Neuronal stem cell (in vitro differentiated cells): Measurements from ENCODE around the gene MCOLN3.
"Not testable (repeated sequence)": the region's sequence is repeated elsewhere in the genome, so short reads cannot be mapped to it uniquely, and the experiment has no call there.

Experiments used
- DNase-seq: peaks from one replicate; pipeline ENCODE4 v3.0.0-alpha.2; 2013; ENCODE audit warnings: low spot score
- H2AFZ ChIP-seq: one replicate; pipeline ENCODE4 v1.6.1; 2013; ENCODE audit warnings: mild to moderate bottlenecking, low read length, inconsistent platforms
- H2AK5ac ChIP-seq: 2 replicates; pipeline ENCODE4 v1.6.1; 2013; ENCODE audit warnings: low read depth, mild to moderate bottlenecking, inconsistent platforms, low read length, moderate library complexity, mixed read lengths
- H2BK120ac ChIP-seq: 2 replicates; pipeline ENCODE4 v1.6.1; 2013; ENCODE audit warnings: low read depth, mild to moderate bottlenecking, inconsistent platforms, low read length, moderate library complexity, mixed read lengths
- H2BK12ac ChIP-seq: one replicate; pipeline ENCODE4 v1.6.1; 2013; ENCODE audit warnings: low read length, inconsistent platforms
- H2BK15ac ChIP-seq: 2 replicates; pipeline ENCODE4 v1.6.1; 2013; ENCODE audit warnings: mild to moderate bottlenecking, low read length, inconsistent platforms, mixed read lengths
- H2BK5ac ChIP-seq: one replicate; pipeline ENCODE4 v1.6.1; 2013; ENCODE audit warnings: inconsistent platforms, mild to moderate bottlenecking, low read length, moderate library complexity
- H3K14ac ChIP-seq: one replicate; pipeline ENCODE4 v1.6.1; 2013; ENCODE audit warnings: low read length, inconsistent platforms
- H3K18ac ChIP-seq: 2 replicates; pipeline ENCODE4 v1.6.1; 2013; ENCODE audit warnings: low read length, inconsistent platforms
- H3K23ac ChIP-seq: 2 replicates; pipeline ENCODE4 v1.6.1; 2013; ENCODE audit warnings: low read depth, mild to moderate bottlenecking, mixed read lengths, low read length, inconsistent platforms; ENCODE audit not compliant: poor library complexity
- H3K27ac ChIP-seq: replicated peaks from 3 replicates; pipeline ENCODE4 v1.5.1; 2013; ENCODE audit warnings: low read length, inconsistent platforms
- H3K27me3 ChIP-seq, 3 experiments: 2 replicates each; pipeline ENCODE4 v1.6.1; 2013; ENCODE audit warnings: low read length in 3 of 3, mild to moderate bottlenecking in 2 of 3, inconsistent platforms in 1 of 3, low read depth in 1 of 3, mixed read lengths in 1 of 3, moderate library complexity in 1 of 3; ENCODE audit not compliant: control insufficient read depth in 3 of 3, insufficient read depth in 3 of 3
- H3K36me3 ChIP-seq, 2 donors: replicated peaks in 1 of 2; 2 replicates each; pipeline ENCODE4 v1.6.1; 2013; ENCODE audit warnings: low read length in 2 of 2; ENCODE audit not compliant: control insufficient read depth in 2 of 2, insufficient read depth in 2 of 2
- H3K4ac ChIP-seq: 2 replicates; pipeline ENCODE4 v1.6.1; 2013; ENCODE audit warnings: inconsistent platforms, mild to moderate bottlenecking, low read length, moderate library complexity
- H3K4me1 ChIP-seq, 2 donors: 1 replicate in 1 of 2; 2 replicates in 1 of 2; pipeline ENCODE4 v1.6.1; 2013; ENCODE audit warnings: low read length in 2 of 2, low read depth in 1 of 2; ENCODE audit not compliant: control insufficient read depth in 2 of 2, insufficient read depth in 1 of 2
- H3K4me2 ChIP-seq: one replicate; pipeline ENCODE4 v1.6.1; 2013; ENCODE audit warnings: mild to moderate bottlenecking, low read length, inconsistent platforms; ENCODE audit not compliant: insufficient read depth, poor library complexity, severe bottlenecking
- H3K4me3 ChIP-seq, 2 donors: 2 replicates each; pipeline ENCODE4 v1.5.1; 2013; ENCODE audit warnings: low read length in 2 of 2, mild to moderate bottlenecking in 2 of 2, inconsistent platforms in 1 of 2, moderate library complexity in 1 of 2
- H3K79me1 ChIP-seq: one replicate; pipeline ENCODE4 v1.6.1; 2013; ENCODE audit warnings: low read depth, mild to moderate bottlenecking, inconsistent platforms, low read length, moderate library complexity
- H3K9ac ChIP-seq: one replicate; pipeline ENCODE4 v1.6.1; 2013; ENCODE audit warnings: mild to moderate bottlenecking, low read depth, low read length, inconsistent platforms; ENCODE audit not compliant: poor library complexity
- H3K9me3 ChIP-seq, 2 donors: replicated peaks in 1 of 2; 2 replicates each; pipeline versions ENCODE3 to v1.6.1; 2013; ENCODE audit warnings: low read length in 2 of 2, mild to moderate bottlenecking in 2 of 2, inconsistent platforms in 1 of 2, low read depth in 1 of 2, mixed read lengths in 1 of 2, moderate library complexity in 1 of 2; ENCODE audit not compliant: control insufficient read depth in 2 of 2, insufficient read depth in 1 of 2
- H4K8ac ChIP-seq: one replicate; pipeline ENCODE4 v1.6.1; 2013; ENCODE audit warnings: low read depth, mild to moderate bottlenecking, inconsistent platforms, low read length, moderate library complexity
- H4K91ac ChIP-seq: one replicate; pipeline ENCODE4 v1.6.1; 2013; ENCODE audit warnings: low read length, low read depth, mild to moderate bottlenecking, inconsistent platforms; ENCODE audit not compliant: poor library complexity
- WGBS, 2 donors: extraction: QIAGEN DNeasy Blood & Tissue Kit; methylation state at CpG; one replicate each; pipeline ENCODE4 v1.1.7; 2013; ENCODE audit warnings: missing lambda C conversion rate in 2 of 2, mixed read lengths in 1 of 2; ENCODE audit not compliant: insufficient read length in 2 of 2, insufficient replicate concordance in 1 of 2; ENCODE audit errors: extremely low coverage in 2 of 2; 5-methylcytosine and 5-hydroxymethylcytosine counted together

Gene MCOLN3

GRCh38 chr1:84995484-84996334, 52.6 kb downstream of the MCOLN3 start:
- H4K91ac ChIP-seq: no peak overlapping the region
- H3K4ac ChIP-seq: no peak overlapping the region
- H3K9me3 ChIP-seq: no peaks in the 10 kb centered on the region
- no peak overlapping the region for H3K18ac ChIP-seq
- H3K79me1 ChIP-seq: no peaks in the 10 kb centered on the region
- no peak overlapping the region for H2BK15ac ChIP-seq
- H3K23ac ChIP-seq: no peak overlapping the region
- no peak overlapping the region for H3K14ac ChIP-seq
- no peak overlapping the region for H2BK120ac ChIP-seq
- DNase-seq: no peak
- no peak overlapping the region for H3K4me2 ChIP-seq
- no CpG with 5 or more reads among the region's 10 CpGs for whole genome bisulfite sequencing, 2 donors
- no peak overlapping the region for H2BK5ac ChIP-seq
- no peak overlapping the region for H4K8ac ChIP-seq
- H3K4me1 ChIP-seq: peaks cover 2 to 9% of the 10 kb centered on the region in 2 donors
- H3K4me3 ChIP-seq: no peak overlapping the region
- peaks cover 18 to 64% (median 37%) of the 10 kb centered on the region in 3 experiments for H3K27me3 ChIP-seq
- H3K36me3 ChIP-seq: no peaks in the 10 kb centered on the region
- no peak overlapping the region for H2AFZ ChIP-seq
- no peak overlapping the region for H2AK5ac ChIP-seq
- no peak overlapping the region for H3K9ac ChIP-seq
- no peak overlapping the region for H3K27ac ChIP-seq
- H2BK12ac ChIP-seq: no peak overlapping the region

GRCh38 chr1:84991097-84991920, 57.0 kb downstream of the MCOLN3 start:
- no peak overlapping the region for H2AFZ ChIP-seq
- no peaks in the 10 kb centered on the region for H3K79me1 ChIP-seq
- H4K91ac ChIP-seq: no peak overlapping the region
- no peak overlapping the region for H3K18ac ChIP-seq
- H3K4ac ChIP-seq: no peak overlapping the region
- H2BK5ac ChIP-seq: no peak overlapping the region
- H3K27me3 ChIP-seq: peaks cover 2 to 22% (median 5%) of the 10 kb centered on the region in 3 experiments
- no CpG with 5 or more reads among the region's 8 CpGs for WGBS, 2 donors
- no peak for DNase-seq
- no peak overlapping the region for H3K27ac ChIP-seq
- H2BK12ac ChIP-seq: no peak overlapping the region
- H3K36me3 ChIP-seq: no peaks in the 10 kb centered on the region
- H2AK5ac ChIP-seq: no peak overlapping the region
- H3K4me2 ChIP-seq: no peak overlapping the region
- H3K4me3 ChIP-seq: no peak overlapping the region
- H4K8ac ChIP-seq: no peak overlapping the region
- H3K14ac ChIP-seq: no peak overlapping the region
- no peaks in the 10 kb centered on the region for H3K9me3 ChIP-seq
- H2BK15ac ChIP-seq: no peak overlapping the region
- H3K23ac ChIP-seq: no peak overlapping the region
- H2BK120ac ChIP-seq: no peak overlapping the region
- H3K9ac ChIP-seq: no peak overlapping the region
- H3K4me1 ChIP-seq: no peaks in the 10 kb centered on the region

- Histone ChIP-seq H3K9me3 (no peaks in the 10 kb centered on the region), H2BK120ac (no peak overlapping the region), H2AFZ (no peak overlapping the region), H2BK12ac (no peak overlapping the region), H3K27me3 (no peaks in the 10 kb centered on the region), H4K8ac (no peak overlapping the region), H2BK15ac (no peak overlapping the region), H3K18ac (no peak overlapping the region), H3K27ac (no peak overlapping the region), H3K4me3 (no peak overlapping the region), H4K91ac (no peak overlapping the region), H3K14ac (no peak overlapping the region), H3K79me1 (no peaks in the 10 kb centered on the region), H3K23ac (no peak overlapping the region), H2BK5ac (no peak overlapping the region), H3K9ac (no peak overlapping the region), H2AK5ac (no peak overlapping the region), H3K4me2 (no peak overlapping the region), H3K36me3 (no peaks in the 10 kb centered on the region), H3K4me1 (no peaks in the 10 kb centered on the region), H3K4ac (no peak overlapping the region)
- DNase-seq: no peak
- no CpG with 5 or more reads among the region's 2 CpGs for WGBS, 2 donors
Observed at GRCh38 chr1:84988588-84988987, 59.7 kb downstream of the MCOLN3 start.

GRCh38 chr1:84986561-84986960, 61.7 kb downstream of the MCOLN3 start:
- H3K4me2 ChIP-seq, H3K79me1 ChIP-seq, H2BK15ac ChIP-seq, H3K27me3 ChIP-seq, H3K23ac ChIP-seq, H4K91ac ChIP-seq, H3K4me1 ChIP-seq, H3K36me3 ChIP-seq, DNase-seq, H2AK5ac ChIP-seq, H4K8ac ChIP-seq, H2BK5ac ChIP-seq, H3K14ac ChIP-seq, H3K27ac ChIP-seq, H2AFZ ChIP-seq, H3K9me3 ChIP-seq, H2BK120ac ChIP-seq, H3K18ac ChIP-seq, H3K4me3 ChIP-seq, H3K4ac ChIP-seq, H2BK12ac ChIP-seq, H3K9ac ChIP-seq: not testable (repeated sequence)
- no CpG with 5 or more reads among the region's 3 CpGs for WGBS, 2 donors
